Measurements from ENCODE around the gene DHX15. TPM values are rescaled to one million over a fixed set of nuclear protein-coding genes. Genes with fewer than 3 reads are reported as not detected.

DHX15 gene
- total and polyA plus RNA-seq, 8 donors: 32.8 to 74.6 (median 46.0) TPM

DNA sequence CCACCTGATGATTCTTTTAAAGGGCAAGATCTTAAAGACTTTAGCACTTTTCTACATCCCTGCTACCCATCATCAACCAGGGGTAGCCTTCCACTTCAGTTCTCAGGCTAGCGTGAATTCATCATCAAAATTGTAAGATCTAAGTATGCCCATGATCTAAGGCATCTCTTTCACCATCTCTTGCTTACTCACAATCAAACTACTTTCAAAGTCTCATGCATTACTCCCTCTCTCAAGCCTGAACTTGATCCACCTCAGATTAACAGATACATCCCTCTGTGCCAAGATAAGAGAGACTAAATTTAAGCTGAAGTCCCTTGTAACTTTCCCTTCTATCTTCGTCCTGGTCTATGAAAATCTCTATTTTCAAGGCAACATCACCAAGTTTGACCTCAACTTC is 62.8 kb downstream of the DHX15 start:
- Histone ChIP-seq H3K4me3 (no peak overlapping the region), H3K27ac (peak overlapping the region in 1 of 4 donors; percentile 1), H3K36me3 (peaks cover 0 to 3% (median 0%) of the 10 kb centered on the region in 3 donors), H3K4me1 (peaks cover 0 to 20% (median 16%) of the 10 kb centered on the region in 3 donors), H3K9me3 (no peaks in the 10 kb centered on the region), H3K27me3 (no peaks in the 10 kb centered on the region)
- TF ChIP-seq, protein P1, sequence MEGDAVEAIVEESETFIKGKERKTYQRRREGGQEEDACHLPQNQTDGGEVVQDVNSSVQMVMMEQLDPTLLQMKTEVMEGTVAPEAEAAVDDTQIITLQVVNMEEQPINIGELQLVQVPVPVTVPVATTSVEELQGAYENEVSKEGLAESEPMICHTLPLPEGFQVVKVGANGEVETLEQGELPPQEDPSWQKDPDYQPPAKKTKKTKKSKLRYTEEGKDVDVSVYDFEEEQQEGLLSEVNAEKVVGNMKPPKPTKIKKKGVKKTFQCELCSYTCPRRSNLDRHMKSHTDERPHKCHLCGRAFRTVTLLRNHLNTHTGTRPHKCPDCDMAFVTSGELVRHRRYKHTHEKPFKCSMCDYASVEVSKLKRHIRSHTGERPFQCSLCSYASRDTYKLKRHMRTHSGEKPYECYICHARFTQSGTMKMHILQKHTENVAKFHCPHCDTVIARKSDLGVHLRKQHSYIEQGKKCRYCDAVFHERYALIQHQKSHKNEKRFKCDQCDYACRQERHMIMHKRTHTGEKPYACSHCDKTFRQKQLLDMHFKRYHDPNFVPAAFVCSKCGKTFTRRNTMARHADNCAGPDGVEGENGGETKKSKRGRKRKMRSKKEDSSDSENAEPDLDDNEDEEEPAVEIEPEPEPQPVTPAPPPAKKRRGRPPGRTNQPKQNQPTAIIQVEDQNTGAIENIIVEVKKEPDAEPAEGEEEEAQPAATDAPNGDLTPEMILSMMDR (IDR thresholded peaks at IDR 0.05): no peak
- ATAC-seq (no peak), FAIRE-seq (no peak), DNase-seq (no peak)
- WGBS, 2 donors: 90 to 100% methylated on average over 2 of the region's 2 CpGs
- intact Hi-C loops (cut with DNase I): no loop called here

DNA sequence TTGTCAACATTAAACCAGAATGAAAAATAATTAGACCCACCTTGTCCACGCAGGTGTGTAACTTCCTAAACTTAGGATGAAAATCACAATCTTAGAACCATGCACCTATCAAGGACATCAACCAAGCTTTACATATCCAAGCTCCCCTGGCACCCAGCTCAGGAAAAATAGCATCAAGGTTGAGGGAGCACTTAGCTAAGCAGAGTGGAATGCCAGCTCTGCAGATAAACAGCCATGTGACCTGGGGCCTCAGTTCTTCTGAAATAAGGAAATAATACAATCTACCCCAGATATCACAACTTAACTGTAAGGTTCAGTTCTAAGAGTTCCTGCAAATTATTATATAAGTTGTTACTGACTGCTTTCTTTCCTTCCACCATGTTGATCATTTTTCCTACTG is 64.7 kb downstream of the DHX15 start:
- H3K27me3 ChIP-seq: no peaks in the 10 kb centered on the region
- no peaks in the 10 kb centered on the region for H3K36me3 ChIP-seq
- 26 to 39% methylated on average over 1 of the region's 1 CpG for WGBS, 2 donors
- TF ChIP-seq, protein P1 (IDR thresholded peaks at IDR 0.05): no peak
- no peaks in the 10 kb centered on the region for H3K9me3 ChIP-seq
- ATAC-seq: peak; percentile 87 to 98 (median 90)
- no peak overlapping the region for H3K4me3 ChIP-seq
- peaks cover 0 to 20% (median 16%) of the 10 kb centered on the region in 3 donors for H3K4me1 ChIP-seq
- intact Hi-C loops (cut with DNase I): no loop called here
- H3K27ac ChIP-seq: peak overlapping the region in 2 of 4 donors; percentile 43 to 78
- DNase-seq: peak in 3 of 6 donors; percentile 20 to 81 (median 39)
- FAIRE-seq: no peak

DNA sequence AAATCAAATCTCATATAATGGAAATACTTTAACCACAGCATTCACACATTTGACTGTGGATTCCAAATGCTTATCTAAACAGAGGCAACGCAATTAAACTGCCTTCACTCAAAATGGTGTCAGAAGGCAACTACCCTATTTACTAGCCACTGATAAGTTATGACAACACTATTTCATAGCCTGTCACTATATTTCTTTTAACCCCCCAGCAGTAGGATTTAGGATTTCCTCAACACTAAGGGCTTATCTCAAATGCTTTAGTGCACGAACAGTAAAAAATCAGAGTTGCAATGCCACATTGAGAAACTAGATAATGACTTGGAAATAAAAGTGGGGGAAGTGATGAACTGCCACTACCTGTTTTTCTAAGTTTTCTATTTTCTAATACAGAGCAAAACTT is 66.7 kb downstream of the DHX15 start:
- FAIRE-seq: no peak

DNA sequence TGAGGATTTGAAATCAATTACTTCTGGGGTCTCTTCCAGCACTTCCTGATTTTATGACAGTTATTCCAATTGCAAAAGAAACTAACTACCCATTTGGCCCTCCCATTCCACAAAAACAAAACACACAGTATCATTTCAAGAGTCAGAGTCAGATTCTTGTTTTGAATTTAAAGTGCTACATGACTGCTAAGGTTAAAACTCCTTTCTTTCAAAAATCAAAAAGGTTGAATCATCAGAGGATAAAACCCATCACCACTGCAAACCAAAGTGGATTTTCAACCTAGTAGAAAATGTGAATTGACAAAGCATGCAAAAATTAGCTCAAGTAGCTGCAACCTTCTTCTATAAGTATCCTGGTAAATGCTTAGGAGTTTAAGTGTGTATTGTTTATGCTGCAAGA is 67.4 kb downstream of the DHX15 start:
- FAIRE-seq: no peak
- ATAC-seq: no peak
- Histone ChIP-seq H3K27me3 (no peaks in the 10 kb centered on the region), H3K9me3 (no peaks in the 10 kb centered on the region), H3K4me3 (no peak overlapping the region), H3K27ac (no peak overlapping the region), H3K4me1 (peaks cover 0 to 20% (median 16%) of the 10 kb centered on the region in 3 donors), H3K36me3 (no peaks in the 10 kb centered on the region)
- intact Hi-C loops (cut with DNase I): no loop called here
- DNase-seq: no peak
- TF ChIP-seq, protein P1 (IDR thresholded peaks at IDR 0.05): no peak

More for the DNA sequence above, 66.7 kb downstream of the DHX15 start:
- Histone ChIP-seq H3K27ac (peak overlapping the region in 1 of 4 donors; percentile 21), H3K4me3 (no peak overlapping the region), H3K36me3 (no peaks in the 10 kb centered on the region), H3K9me3 (no peaks in the 10 kb centered on the region), H3K27me3 (no peaks in the 10 kb centered on the region), H3K4me1 (peaks cover 0 to 20% (median 16%) of the 10 kb centered on the region in 3 donors)
- no peak for ATAC-seq
- intact Hi-C loops (cut with DNase I): no loop called here
- TF ChIP-seq, protein P1 (IDR thresholded peaks at IDR 0.05): no peak
- 53 to 54% methylated on average over 2 of the region's 2 CpGs for WGBS, 2 donors
- no peak for DNase-seq

DNA sequence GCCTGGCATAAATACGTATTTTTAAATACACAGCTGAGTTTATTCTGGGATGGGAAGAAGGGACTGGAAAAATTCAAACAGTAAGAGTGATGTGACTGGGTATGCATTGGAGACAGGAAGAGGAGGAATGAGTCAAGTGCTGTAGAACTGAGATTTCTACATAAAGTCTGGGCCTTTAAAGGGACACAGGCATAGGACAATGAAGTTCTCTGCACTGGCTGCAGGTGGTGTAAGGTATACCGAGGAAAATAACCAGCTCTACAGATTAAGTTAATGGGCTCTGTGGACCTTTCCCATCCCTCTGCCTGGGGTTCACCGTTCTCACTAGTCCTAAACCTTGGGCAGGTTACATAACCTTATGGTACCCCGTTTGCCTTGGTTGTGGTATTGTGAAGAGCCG is 68.7 kb downstream of the DHX15 start:
- TF ChIP-seq, protein P1 (IDR thresholded peaks at IDR 0.05): no peak
- Histone ChIP-seq H3K27me3 (no peaks in the 10 kb centered on the region), H3K4me3 (no peak overlapping the region), H3K4me1 (peaks cover 0 to 20% (median 14%) of the 10 kb centered on the region in 3 donors), H3K27ac (no peak overlapping the region), H3K9me3 (no peaks in the 10 kb centered on the region), H3K36me3 (no peaks in the 10 kb centered on the region)
- intact Hi-C loops (cut with DNase I): no loop called here
- WGBS, 2 donors: 97 to 98% methylated on average over 5 of the region's 5 CpGs
- FAIRE-seq: no peak
- no peak for DNase-seq
- ATAC-seq: no peak

All from pancreas (tissue), 10 donors.